Measurements from ENCODE around the gene ADAMTSL4. TPM values are rescaled to one million over a fixed set of nuclear protein-coding genes. Genes with fewer than 3 reads are reported as not detected.

Gene ADAMTSL4
- polyA plus RNA-seq, 1 of the 3 experiments (the other 2 are of a cell fraction) = 3.4 TPM

- TF ChIP-seq PBX3 (IDR thresholded peaks at IDR 0.05) (no peak), ELF1 (IDR thresholded peaks at IDR 0.05) (no peak), FOXJ3 (CRISPR knock-in tag; IDR thresholded peaks at IDR 0.05) (no peak), IRF3 (IDR thresholded peaks at IDR 0.05; ENCODE audit: low read depth, low read length) (no peak), CTCF (IDR thresholded peaks at IDR 0.05) (no peak)
Observed at GRCh38 chr1:150558761-150559655, 9.8 kb downstream of the ADAMTSL4 start (continued).

- POLR2A ChIA-PET = no interaction called here
- no peak for DNase-seq
- no peak overlapping the region for H3K27ac ChIP-seq (ENCODE audit: low read depth in 2 of 2, low read length in 1 of 2)
Observed at GRCh38 chr1:150559656-150560010, 10.4 kb downstream of the ADAMTSL4 start.

More at GRCh38 chr1:150559656-150560010, 10.4 kb downstream of the ADAMTSL4 start:
- Histone ChIP-seq H3K36me3 (replicated peaks in 1 of 2; ENCODE audit: control insufficient read depth in 1 of 2, insufficient read depth in 2 of 2, low read length in 1 of 2) (no peaks in the 10 kb centered on the region), H3K79me2 (ENCODE audit: insufficient read depth) (peaks cover 55% of the 10 kb centered on the region), H3K4me1 (ENCODE audit: control insufficient read depth in 1 of 2, insufficient read depth in 2 of 2, low read depth in 1 of 2, low read length in 1 of 2) (peaks cover 31 to 39% of the 10 kb centered on the region in 2 experiments), H3K9ac (no peak overlapping the region), H3K27me3 (ENCODE audit: insufficient read depth) (no peaks in the 10 kb centered on the region), H3K9me2 (no peaks in the 10 kb centered on the region), H2AFZ (ENCODE audit: low read depth) (no peak overlapping the region), H4K20me1 (ENCODE audit: insufficient read depth) (peaks cover 6% of the 10 kb centered on the region; the same call in 1 of the 2 replicates), H3K4me2 (no peak overlapping the region), H3K9me3 (no peaks in the 10 kb centered on the region), H3F3A (replicated peaks; ENCODE audit: insufficient read depth) (peaks cover 32% of the 10 kb centered on the region), H3K4me3 (ENCODE audit: low read depth in 2 of 2, low read length in 1 of 2) (no peak overlapping the region)
- TF ChIP-seq GATA2 (CRISPR knock-in tag; IDR thresholded peaks at IDR 0.05) (no peak), TAF1 (IDR thresholded peaks at IDR 0.05; ENCODE audit: borderline replicate concordance, low read depth, low read length) (no peak), FOXM1 (IDR thresholded peaks at IDR 0.05; ENCODE audit: low read depth) (no peak), EP300 (IDR thresholded peaks at IDR 0.05; ENCODE audit: borderline replicate concordance in 1 of 2, low read depth in 1 of 2, low read length in 1 of 2) (no peak), RCOR1 (IDR thresholded peaks at IDR 0.05; ENCODE audit: low read length) (no peak), IRF3 (IDR thresholded peaks at IDR 0.05; ENCODE audit: low read depth, low read length) (no peak)
- CTCF ChIA-PET = interaction anchor here (0.7 to 6.2 kb wide), 24 partner anchors 10 to 447 kb away, joined by 3 to 142 read pairs (median 5); partner anchors contain the start of genes ADAMTSL4, ENSA, FALEC and MCL1
- WGBS (ENCODE audit: low lambda C conversion rate) = 89% methylated on average over 3 of the region's 10 CpGs

Data from SK-N-SH (cell line).